ENCODE data around the gene CDKL1.
"Not testable (repeated sequence)": the region's sequence is repeated elsewhere in the genome, so short reads cannot be mapped to it uniquely, and the experiment has no call there.

CDKL1 gene

GRCh38 chr14:50357753-50358395, 38.8 kb downstream of the CDKL1 start:
- no peak for DNase-seq (ENCODE audit: low read depth in 1 of 2, low spot score in 1 of 2)

- no peak for DNase-seq (ENCODE audit: low read depth in 1 of 2, low spot score in 1 of 2)
Measured at GRCh38 chr14:50357124-50357523, 39.6 kb downstream of the CDKL1 start.

- DNase-seq (ENCODE audit: low read depth in 1 of 2, low spot score in 1 of 2) = not testable (repeated sequence)
Measured at GRCh38 chr14:50356283-50356682, 40.4 kb downstream of the CDKL1 start.

GRCh38 chr14:50355692-50356091, 41.0 kb downstream of the CDKL1 start:
- DNase-seq (ENCODE audit: low read depth in 1 of 2, low spot score in 1 of 2) = no peak

DNA sequence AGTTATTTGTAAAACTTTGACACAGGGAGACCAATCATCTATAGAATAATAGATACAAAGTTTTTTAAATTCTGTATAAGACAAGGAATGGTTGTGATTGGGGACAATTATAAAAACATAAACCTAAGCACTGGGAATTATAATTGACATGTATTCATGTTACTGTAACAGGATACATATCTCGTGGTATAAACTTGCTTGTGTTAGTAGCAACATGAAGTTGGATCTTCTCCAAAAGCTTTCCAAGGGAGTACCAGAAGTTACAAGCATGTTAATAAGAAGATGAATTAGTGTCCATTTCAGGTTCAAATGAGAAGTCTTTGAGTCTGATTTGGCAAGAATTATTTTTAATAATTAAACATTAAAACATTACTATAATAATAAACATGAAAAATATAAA, 42.2 kb downstream of the CDKL1 start:
- no peak for DNase-seq (ENCODE audit: low read depth in 1 of 2, low spot score in 1 of 2)

DNA sequence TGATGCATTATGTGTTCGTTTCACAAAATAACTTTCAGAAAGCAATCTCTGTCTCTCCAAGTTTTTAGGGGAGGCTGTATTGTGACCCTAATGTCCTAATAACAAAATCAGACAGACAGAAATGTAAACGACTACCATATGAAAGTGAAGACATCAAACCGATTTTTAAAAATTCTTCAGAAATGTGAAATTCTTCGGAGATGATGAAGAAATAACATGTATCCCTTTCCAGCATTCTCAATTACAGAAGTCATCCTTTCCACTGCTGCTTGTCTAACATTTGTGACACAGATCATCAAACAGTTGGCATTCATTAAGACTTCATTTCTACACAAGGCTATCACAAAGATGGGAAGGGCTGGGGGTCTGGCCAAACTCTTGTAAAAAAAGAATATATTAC, 43.6 kb downstream of the CDKL1 start:
- no peak for DNase-seq (ENCODE audit: low read depth in 1 of 2, low spot score in 1 of 2)

GRCh38 chr14:50352584-50352983, 44.1 kb downstream of the CDKL1 start:
- no peak for DNase-seq (ENCODE audit: low read depth in 1 of 2, low spot score in 1 of 2)

GRCh38 chr14:50350975-50351374, 45.7 kb downstream of the CDKL1 start:
- DNase-seq (ENCODE audit: low read depth in 1 of 2, low spot score in 1 of 2) = no peak

- DNase-seq (ENCODE audit: low read depth in 1 of 2, low spot score in 1 of 2) = no peak
Measured at GRCh38 chr14:50348933-50349332, 47.7 kb downstream of the CDKL1 start.

- no peak for DNase-seq (ENCODE audit: low read depth in 1 of 2, low spot score in 1 of 2)
Measured at GRCh38 chr14:50347521-50347920, 49.2 kb downstream of the CDKL1 start.

DNA sequence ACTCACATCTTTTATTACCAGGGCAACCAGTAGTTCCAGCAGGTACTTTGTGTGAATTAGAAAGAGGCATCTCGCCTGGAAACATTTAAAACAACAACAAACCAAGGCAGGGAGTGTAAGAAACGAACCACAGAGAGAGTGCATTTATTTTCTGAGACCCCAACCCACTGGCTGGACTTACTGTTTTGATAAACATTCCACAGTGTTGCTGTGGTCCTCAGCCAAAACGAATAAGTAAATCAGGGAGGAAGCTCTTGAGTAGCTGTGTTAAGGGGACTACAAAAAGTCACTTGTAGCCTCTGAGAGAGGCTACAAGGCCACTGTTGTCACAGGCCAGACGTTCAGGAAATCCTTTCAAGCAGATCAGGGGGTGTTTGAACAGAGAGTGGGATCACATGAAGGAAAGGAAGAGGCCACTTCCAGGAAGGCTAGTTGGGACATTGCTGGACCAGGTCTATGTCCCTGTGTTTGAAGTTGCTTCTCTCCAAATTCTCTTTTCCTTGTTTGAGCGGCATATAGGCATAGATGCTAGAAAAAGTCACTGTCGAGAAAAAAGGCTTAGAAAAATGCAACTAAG, 50.7 kb downstream of the CDKL1 start:
- DNase-seq (ENCODE audit: low read depth in 1 of 2, low spot score in 1 of 2) = no peak

- DNase-seq (ENCODE audit: low read depth in 1 of 2, low spot score in 1 of 2) = no peak
Measured at GRCh38 chr14:50344876-50345563, 51.7 kb downstream of the CDKL1 start.

GRCh38 chr14:50344116-50344775, 52.4 kb downstream of the CDKL1 start:
- DNase-seq (ENCODE audit: low read depth in 1 of 2, low spot score in 1 of 2) = peak in 1 of 2 donors; percentile 60

- no peak for DNase-seq (ENCODE audit: low read depth in 1 of 2, low spot score in 1 of 2)
Measured at GRCh38 chr14:50343434-50343833, 53.2 kb downstream of the CDKL1 start.

- no peak for DNase-seq (ENCODE audit: low read depth in 1 of 2, low spot score in 1 of 2)
Measured at GRCh38 chr14:50342221-50343078, 54.2 kb downstream of the CDKL1 start.

GRCh38 chr14:50340963-50341362, 55.7 kb downstream of the CDKL1 start:
- no peak for DNase-seq (ENCODE audit: low read depth in 1 of 2, low spot score in 1 of 2)

- DNase-seq (ENCODE audit: low read depth in 1 of 2, low spot score in 1 of 2) = no peak
Measured at GRCh38 chr14:50340045-50340444, 56.6 kb downstream of the CDKL1 start.

- DNase-seq (ENCODE audit: low read depth in 1 of 2, low spot score in 1 of 2) = no peak
Measured at GRCh38 chr14:50339178-50339804, 57.4 kb downstream of the CDKL1 start.

- DNase-seq (ENCODE audit: low read depth in 1 of 2, low spot score in 1 of 2) = no peak
Measured at GRCh38 chr14:50338587-50338986, 58.1 kb downstream of the CDKL1 start.

DNA sequence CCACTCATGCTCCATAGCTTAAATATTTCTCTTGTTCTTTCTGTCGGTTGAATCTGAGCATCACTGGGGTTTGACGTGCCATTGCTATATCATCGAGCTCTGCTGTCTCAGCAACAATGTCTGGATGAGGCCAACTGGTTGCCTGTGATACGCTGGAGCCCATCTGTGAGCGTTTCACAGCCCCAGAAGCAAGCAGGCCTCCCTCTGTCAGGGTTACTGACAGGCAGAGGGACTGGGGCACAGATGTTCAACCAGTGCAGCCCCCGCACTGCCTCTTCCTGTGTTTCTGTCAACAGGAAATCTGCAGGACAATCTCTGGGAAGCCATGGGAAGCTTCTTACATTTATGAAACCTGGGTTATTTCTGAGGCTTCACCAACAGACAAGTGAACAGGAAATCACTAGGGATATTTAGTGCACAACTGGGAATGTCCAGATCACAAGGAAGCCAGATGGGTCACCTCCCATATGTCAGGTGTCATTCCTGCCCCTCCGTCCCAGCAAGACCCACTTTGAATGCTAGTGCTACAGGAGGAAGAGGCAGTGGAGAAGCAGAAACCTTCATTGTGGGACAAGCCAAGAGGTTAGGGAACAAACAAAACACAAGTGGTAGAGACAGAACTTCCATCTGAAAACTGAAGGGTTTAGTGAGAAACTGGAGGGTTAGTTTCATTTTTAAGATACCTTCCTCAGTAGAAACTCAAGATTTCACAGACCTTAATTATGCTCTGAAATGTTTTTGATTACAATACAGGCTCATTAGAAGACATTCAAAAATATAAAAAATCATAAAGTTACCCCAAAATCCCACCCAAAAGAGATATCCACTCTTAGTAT, 60.5 kb downstream of the CDKL1 start:
- no peak for DNase-seq (ENCODE audit: low read depth in 1 of 2, low spot score in 1 of 2)
